HG03280 (cell line): ENCODE measurements around the gene VAMP2.

Source experiments
- ATAC-seq: cut with Tn5 transposase; IDR thresholded peaks from one replicate; pipeline ENCODE4 v1.9.1; 2021; ENCODE audit warnings: mild to moderate bottlenecking, moderate library complexity; ENCODE audit not compliant: unreplicated experiment

VAMP2 gene, protein sequence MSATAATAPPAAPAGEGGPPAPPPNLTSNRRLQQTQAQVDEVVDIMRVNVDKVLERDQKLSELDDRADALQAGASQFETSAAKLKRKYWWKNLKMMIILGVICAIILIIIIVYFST

GRCh38 chr17:8162233-8162996, at the start of gene VAMP2:
VAMP2 (minus strand) TSS chr17:8162948; CDS start chr17:8162879, 69 bp downstream.
- ATAC-seq, result no peak

- no peak for ATAC-seq
These were observed 48.2 kb upstream of the VAMP2 start for GRCh38 chr17:8210761-8211458.

GRCh38 chr17:8209907-8210760, 47.4 kb upstream of the VAMP2 start, which contains the start of gene AURKB:
AURKB (minus strand) TSS chr17:8210575; CDS start chr17:8210224, 351 bp downstream.
- ATAC-seq, result peak; percentile 87

- no peak for ATAC-seq
These were observed 43.8 kb upstream of the VAMP2 start for GRCh38 chr17:8206536-8206935.

DNA sequence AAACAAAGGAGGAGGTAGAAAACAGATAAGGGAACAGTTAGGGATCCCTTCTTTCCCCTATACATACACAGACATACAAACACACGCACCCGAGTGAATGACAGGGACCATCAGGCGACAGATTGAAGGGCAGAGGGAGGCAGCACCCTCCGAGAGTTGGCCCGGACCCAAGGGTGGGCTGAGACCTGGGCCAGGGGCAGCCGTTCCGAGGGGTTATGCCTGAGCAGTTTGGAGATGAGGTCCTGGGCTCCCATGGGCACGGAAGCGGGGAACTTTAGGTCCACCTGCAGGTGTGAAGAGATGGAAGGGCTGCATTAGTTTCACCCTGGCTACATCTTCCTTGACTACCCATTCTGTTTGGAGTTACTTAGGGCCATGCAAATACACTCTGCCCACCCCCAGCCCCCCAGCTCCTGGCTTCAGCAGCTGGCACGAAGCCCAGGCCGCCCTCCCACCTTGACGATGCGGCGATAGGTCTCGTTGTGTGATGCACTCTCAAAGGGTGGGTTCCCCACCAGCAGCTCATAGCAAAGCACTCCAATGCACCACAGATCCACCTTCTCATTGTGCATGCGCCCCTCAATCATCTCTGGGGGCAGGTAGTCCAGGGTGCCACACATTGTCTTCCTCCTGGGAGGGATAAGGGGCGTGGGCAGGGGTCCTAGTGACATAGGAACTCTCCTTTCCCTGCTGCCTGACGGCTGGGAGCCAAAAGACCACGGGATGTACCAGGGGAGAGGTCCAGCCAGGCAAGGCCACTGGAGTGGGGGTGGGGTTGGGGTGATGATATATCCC, 42.2 kb upstream of the VAMP2 start:
- ATAC-seq, result no peak

GRCh38 chr17:8192070-8192815, 29.5 kb upstream of the VAMP2 start:
- ATAC-seq, result no peak

GRCh38 chr17:8190506-8190905, 27.8 kb upstream of the VAMP2 start:
- no peak for ATAC-seq

DNA sequence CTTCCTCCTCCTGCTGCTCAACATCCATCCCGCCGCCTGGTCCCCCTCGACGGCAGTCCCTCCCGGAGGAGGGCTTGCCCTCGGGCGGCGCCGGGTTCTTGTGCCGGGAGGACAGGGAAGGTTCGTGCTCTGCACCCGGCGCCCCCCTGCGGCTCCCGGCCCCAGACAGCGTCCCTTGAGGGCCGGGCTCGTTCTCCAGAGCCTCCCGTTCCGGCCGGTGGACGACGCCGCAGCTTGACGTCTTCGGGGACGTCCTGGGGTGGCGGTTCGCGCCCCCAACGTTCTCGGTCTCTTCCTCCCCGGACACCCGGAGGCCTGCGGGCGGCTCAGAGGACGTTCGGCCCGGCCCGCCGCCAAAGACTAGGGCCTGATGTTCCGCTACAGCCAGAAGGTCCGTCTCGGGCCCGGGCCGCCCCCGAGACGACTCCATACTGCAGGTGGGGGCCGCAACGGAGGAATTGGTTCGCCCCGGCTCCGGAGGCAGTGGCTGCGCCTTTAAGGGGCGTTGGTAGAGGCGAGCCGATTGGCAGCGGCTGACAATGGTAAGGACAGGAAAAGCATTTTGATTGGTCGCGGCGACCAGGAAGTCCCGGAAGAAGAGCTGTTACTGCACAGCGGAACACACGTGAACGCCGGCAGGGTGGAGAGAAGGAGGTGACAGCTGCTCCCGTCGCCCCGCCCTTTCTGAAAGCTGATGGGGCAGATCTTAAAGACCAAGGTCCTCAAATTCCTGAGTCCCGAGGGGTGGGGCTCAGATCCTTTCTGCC, 27.1 kb upstream of the VAMP2 start, which contains the start of gene BORCS6:
Gene BORCS6, minus strand, starts transcription at position 470 of the 767 bp plus-strand sequence. Its CDS starts 40 bp downstream, at position 430.
- ATAC-seq, result peak; percentile 54

DNA sequence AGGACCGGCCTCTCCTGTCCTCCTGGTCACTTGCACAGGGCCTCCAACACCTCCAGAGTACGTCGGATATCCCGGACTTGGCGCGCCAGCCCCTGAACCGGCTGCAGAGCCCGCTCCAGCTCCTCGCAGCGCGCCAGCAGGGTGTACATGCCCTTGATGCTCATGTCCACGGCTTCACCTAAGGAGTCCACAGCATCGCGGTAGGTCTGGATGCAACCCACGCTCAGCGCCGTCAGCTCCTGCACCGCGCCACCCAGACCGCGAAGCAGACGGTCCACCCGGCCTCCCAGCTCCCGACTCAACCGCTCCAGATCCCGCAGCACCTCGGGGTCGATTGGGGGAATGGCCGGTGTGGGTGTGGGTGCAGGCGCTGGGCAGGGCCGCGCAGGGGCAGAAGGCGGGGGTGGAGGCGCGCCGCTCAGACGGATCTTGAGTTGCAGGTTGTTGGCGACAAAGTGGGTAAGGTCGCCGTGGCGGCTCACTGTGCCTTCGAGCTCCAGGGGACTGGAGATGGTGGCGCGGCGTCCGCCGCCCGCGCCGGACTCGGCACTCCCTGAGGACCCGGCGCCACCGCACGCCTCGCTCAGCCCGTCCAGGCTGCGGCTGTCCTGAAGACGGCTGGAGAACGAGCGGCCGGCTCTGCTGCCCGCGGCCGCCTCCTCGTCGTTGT, 26.4 kb upstream of the VAMP2 start:
- no peak for ATAC-seq

DNA sequence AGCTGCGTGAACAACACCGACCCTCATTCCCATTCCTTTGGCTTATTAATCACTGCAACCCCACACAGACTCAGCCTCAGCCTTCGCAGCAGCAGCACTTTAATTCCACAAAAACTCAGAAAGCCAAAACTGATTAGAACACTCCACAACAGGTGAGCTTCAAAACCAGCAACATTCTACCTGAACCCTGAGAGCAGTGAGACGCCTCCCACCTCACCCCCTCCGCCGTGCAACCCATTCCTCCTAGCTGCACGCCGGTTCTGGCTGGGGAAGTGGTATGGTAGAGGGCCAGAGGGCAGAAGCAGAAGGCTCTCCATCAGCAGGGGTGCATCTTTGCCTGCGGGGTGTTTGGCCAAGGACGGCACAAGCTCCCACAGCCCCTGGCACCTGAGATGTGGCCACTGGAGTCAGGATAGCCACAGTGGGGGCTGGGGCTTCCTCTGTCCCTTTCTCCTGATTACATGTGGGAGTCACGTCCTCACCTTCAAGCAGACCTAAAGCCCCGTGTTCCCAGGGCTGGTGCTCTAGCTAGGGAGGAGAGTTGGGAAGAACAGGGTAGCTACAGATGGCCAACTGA, 25.6 kb upstream of the VAMP2 start:
- no peak for ATAC-seq

- peak; percentile 22 for ATAC-seq
These were observed 24.9 kb upstream of the VAMP2 start for GRCh38 chr17:8187517-8188262.

DNA sequence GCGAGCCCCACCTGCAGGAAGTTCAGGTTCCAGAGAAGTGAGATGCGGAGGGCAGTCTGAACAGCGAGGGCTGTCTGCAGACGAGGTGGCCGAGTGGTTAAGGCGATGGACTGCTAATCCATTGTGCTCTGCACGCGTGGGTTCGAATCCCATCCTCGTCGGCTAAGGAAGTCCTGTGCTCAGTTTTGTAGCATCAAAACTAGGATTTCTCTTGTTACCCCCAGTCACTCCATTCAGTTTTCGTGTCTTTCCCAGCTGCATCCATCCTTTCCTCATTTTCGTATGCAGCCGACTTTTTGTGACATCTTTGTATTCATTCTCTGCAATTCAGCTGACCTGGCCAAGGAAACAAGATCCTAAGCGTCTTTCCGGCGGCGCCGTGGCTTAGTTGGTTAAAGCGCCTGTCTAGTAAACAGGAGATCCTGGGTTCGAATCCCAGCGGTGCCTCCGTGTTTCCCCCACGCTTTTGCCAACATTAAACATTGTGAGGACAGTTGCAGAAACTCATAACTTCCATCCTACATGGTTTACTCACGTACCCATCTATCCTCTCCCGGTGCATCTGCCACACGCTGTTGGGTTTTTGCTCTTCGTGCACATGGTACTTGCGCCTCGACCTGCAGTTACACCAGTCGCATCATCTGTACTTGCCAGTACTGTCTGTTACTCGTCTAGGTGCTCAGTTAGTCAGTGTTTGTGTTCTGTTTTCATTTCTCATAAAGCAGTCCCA, 24.2 kb upstream of the VAMP2 start:
- ATAC-seq, result peak; percentile 27

DNA sequence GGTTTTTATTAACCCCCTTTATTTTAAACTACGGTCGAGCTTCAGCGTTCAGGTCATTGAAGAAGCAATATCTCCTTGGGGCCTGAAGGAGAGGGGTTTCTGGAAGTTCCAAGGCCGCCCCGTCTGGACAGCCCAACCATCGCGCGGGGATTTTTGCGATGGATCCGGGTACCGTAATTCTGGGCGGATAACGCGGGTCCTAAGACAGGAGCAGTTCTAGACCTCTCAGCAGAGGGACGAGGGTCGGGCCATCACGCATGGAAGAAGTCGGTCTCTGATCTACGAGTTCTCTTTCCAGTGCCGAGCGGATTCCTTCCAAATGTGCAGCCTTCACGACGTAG, 23.7 kb upstream of the VAMP2 start:
- peak; percentile 1 for ATAC-seq

DNA sequence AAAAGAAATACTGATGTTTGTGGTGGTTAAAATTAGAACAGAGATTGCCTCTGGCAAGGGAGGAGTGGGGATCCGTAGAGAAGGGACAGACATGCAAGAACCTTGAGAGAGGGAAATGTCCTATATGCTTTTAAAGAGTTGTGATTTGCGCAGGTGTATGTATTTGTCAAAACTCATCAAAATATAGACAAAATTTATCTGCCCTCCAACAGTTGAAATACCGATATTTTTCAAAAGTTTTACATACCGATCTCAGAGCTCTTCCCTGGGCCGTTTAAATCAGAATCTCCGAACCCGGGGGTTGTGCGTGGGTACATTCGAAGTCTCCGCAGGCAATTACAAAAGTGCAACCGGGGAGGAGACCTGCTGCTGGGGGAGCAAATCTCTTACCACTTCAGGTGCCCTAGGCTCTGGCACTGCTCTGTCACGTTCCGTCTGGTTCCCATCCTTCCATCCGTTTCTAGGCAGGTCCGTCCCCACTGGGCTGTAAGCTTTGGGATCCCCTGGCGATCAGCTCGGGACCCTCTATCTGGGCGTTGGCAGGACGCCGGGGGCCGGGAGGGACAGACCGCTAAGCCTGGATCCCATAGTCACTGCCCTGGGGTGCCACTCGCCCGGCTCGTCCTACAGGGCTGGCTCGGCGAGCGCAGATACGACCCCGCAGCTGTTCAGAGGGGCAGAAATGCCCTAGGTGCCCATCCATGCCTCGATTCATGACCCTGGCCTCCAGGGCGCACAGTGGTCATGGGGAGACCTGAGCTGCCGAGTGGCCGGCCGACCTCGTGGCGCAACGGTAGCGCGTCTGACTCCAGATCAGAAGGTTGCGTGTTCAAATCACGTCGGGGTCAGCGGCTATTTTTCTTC, 23.1 kb upstream of the VAMP2 start:
- peak; percentile 21 for ATAC-seq

GRCh38 chr17:8176998-8177731, 14.4 kb upstream of the VAMP2 start:
- ATAC-seq, result no peak
